HG03469 (cell line): ENCODE data around the gene DNAJB12.
A peak's percentile ranks its signal among the peaks of the same experiment; 100 is the strongest.
"Not testable (repeated sequence)": the region's sequence is repeated elsewhere in the genome, so short reads cannot be mapped to it uniquely, and the experiment has no call there.

Source experiments
- ATAC-seq: cut with Tn5 transposase; IDR thresholded peaks from one replicate; pipeline ENCODE4 v1.9.1; 2021; ENCODE audit warnings: mild to moderate bottlenecking, moderate library complexity, moderate number of reproducible peaks; ENCODE audit not compliant: unreplicated experiment

Gene DNAJB12

DNA sequence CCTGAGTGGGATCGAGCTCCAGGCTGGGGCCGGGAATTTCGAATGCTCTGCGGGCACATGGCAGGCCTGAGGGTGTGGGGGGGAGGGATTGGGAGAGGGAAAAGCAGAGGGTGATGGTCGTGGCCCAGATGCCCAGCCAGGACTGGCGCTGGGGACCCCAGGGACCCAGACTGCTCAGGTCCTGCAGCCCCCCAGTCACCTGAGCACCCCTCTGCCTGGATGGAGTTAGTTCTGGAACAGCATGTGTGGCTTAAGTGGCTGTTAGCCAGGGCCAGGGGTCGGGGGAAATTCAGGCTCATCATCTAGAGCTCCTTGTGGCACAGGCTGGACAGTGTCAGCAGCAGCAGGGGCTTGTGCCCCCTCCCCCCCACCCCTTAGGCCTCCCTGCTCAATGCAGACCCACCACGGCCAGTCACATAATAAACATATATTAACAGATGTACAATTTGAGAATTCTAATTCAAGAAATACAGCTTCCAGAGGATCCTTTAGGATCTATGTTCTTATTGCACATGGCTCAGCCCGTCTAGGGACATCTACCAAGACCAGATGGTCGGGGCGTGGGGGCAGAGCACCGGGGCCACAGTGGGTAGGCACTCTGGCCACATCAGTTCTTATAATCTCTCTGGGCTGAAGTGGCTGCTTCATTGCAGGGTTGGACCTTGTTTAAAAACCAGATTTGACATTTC lies 22.2 kb downstream of the DNAJB12 start:
- no peak for ATAC-seq

- ATAC-seq = no peak
These were observed 22.9 kb downstream of the DNAJB12 start for GRCh38 chr10:72331575-72332422.

DNA sequence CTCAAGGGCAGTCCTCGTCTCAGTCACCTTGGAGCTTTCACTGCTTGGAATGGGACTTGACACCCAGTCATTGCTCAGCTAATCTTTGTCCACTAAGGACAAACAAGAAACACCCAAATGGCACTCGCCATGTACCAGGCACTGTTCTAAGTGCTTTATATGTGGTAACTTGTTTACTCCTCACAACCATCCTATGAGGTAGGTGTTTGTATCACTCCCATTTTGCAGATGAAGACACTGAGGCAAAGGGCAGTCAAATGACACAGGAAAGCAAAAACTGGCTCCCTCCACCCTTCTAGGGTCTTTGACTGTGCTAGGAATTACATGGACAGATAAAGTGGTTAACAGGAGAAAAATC lies 24.7 kb downstream of the DNAJB12 start:
- ATAC-seq = no peak

- ATAC-seq = no peak
These were observed 25.2 kb downstream of the DNAJB12 start for GRCh38 chr10:72329290-72330068.

DNA sequence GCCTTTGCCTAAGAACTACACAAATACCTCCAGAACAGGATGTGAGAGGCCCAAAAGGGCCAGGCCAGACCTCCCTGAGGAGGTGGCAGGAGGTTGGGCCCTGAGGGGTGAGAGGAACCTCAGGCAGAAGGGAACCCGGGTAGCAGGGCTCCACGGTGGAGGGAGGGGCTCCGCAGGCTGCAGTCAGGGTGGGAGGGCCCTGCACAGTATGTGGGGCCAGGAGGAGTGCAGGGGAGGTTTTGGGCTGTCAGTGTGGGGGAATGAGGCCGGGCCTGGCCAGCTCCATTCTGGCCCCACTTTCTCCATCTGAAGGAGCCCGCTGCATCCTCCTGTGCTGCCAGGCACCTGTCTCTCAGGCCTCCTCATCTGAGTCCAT lies 25.9 kb downstream of the DNAJB12 start:
- ATAC-seq = no peak

GRCh38 chr10:72328045-72328828 lies 26.5 kb downstream of the DNAJB12 start:
- ATAC-seq = no peak

GRCh38 chr10:72326665-72327603 lies 27.8 kb downstream of the DNAJB12 start:
- not testable (repeated sequence) for ATAC-seq

GRCh38 chr10:72325243-72326175 lies 29.2 kb downstream of the DNAJB12 start:
- not testable (repeated sequence) for ATAC-seq

GRCh38 chr10:72323771-72324191 lies 30.9 kb downstream of the DNAJB12 start:
- ATAC-seq = no peak

GRCh38 chr10:72323108-72323749 lies 31.5 kb downstream of the DNAJB12 start:
- ATAC-seq = no peak

- ATAC-seq = no peak
These were observed 32.2 kb downstream of the DNAJB12 start for GRCh38 chr10:72322280-72323058.

DNA sequence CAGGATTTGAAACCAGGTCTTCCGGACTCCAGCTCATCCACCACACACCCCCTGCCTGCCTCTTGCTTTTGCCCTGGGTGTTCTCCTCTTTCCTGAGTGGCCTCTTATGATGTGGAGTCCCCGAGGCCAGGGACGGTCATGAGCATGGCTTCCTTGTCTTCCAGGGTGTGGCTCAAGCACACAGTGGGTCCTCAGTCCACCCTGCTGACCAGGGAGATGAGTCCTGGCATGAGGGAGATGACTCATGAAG lies 32.8 kb downstream of the DNAJB12 start:
- ATAC-seq = no peak

GRCh38 chr10:72321248-72322029 lies 33.3 kb downstream of the DNAJB12 start:
- no peak for ATAC-seq

- ATAC-seq = peak; percentile 57
These were observed 34.0 kb downstream of the DNAJB12 start for GRCh38 chr10:72320676-72321247.

GRCh38 chr10:72319416-72320254 lies 35.1 kb downstream of the DNAJB12 start:
- ATAC-seq = no peak
